ENCODE measurements around the gene XKRX.

Gene XKRX

GRCh38 chrX:100880368-100880767, 48.3 kb downstream of the XKRX start:
- H3K4me3 ChIP-seq (ENCODE audit: control insufficient read depth, low read depth, low read length), result no peak overlapping the region
- no peak for TF ChIP-seq CTCF (IDR thresholded peaks at IDR 0.05; ENCODE audit: control insufficient read depth, insufficient read depth, low read depth, low read length, missing control alignments)
- no peak for DNase-seq (ENCODE audit: low read depth)

GRCh38 chrX:100874325-100874724, 54.4 kb downstream of the XKRX start, which contains the start of gene NOX1:
Gene NOX1 (minus strand): TSS chrX:100874359. CDS start chrX:100874139, 220 bp downstream.
- DNase-seq (ENCODE audit: low read depth), result no peak
- no peak for TF ChIP-seq CTCF (IDR thresholded peaks at IDR 0.05; ENCODE audit: control insufficient read depth, insufficient read depth, low read depth, low read length, missing control alignments)
- no peak within 1 kb of the TSS for H3K4me3 ChIP-seq (ENCODE audit: control insufficient read depth, low read depth, low read length)

- H3K4me3 ChIP-seq (ENCODE audit: control insufficient read depth, low read depth, low read length), result no peak overlapping the region
- DNase-seq (ENCODE audit: low read depth), result no peak
- no peak for TF ChIP-seq CTCF (IDR thresholded peaks at IDR 0.05; ENCODE audit: control insufficient read depth, insufficient read depth, low read depth, low read length, missing control alignments)
These were observed 56.8 kb downstream of the XKRX start for GRCh38 chrX:100871594-100872560.

GRCh38 chrX:100870527-100870926, 58.2 kb downstream of the XKRX start:
- H3K4me3 ChIP-seq (ENCODE audit: control insufficient read depth, low read depth, low read length), result no peak overlapping the region
- no peak for DNase-seq (ENCODE audit: low read depth)
- TF ChIP-seq CTCF (IDR thresholded peaks at IDR 0.05; ENCODE audit: control insufficient read depth, insufficient read depth, low read depth, low read length, missing control alignments), result no peak

GRCh38 chrX:100868273-100868672, 60.4 kb downstream of the XKRX start:
- no peak for TF ChIP-seq CTCF (IDR thresholded peaks at IDR 0.05; ENCODE audit: control insufficient read depth, insufficient read depth, low read depth, low read length, missing control alignments)
- H3K4me3 ChIP-seq (ENCODE audit: control insufficient read depth, low read depth, low read length), result no peak overlapping the region
- DNase-seq (ENCODE audit: low read depth), result no peak

- no peak for DNase-seq (ENCODE audit: low read depth)
- no peak for TF ChIP-seq CTCF (IDR thresholded peaks at IDR 0.05; ENCODE audit: control insufficient read depth, insufficient read depth, low read depth, low read length, missing control alignments)
- no peak overlapping the region for H3K4me3 ChIP-seq (ENCODE audit: control insufficient read depth, low read depth, low read length)
These were observed 63.9 kb downstream of the XKRX start for GRCh38 chrX:100864657-100865391.
